ENCODE measurements around the gene ITGB8.

The ITGB8 gene

DNA sequence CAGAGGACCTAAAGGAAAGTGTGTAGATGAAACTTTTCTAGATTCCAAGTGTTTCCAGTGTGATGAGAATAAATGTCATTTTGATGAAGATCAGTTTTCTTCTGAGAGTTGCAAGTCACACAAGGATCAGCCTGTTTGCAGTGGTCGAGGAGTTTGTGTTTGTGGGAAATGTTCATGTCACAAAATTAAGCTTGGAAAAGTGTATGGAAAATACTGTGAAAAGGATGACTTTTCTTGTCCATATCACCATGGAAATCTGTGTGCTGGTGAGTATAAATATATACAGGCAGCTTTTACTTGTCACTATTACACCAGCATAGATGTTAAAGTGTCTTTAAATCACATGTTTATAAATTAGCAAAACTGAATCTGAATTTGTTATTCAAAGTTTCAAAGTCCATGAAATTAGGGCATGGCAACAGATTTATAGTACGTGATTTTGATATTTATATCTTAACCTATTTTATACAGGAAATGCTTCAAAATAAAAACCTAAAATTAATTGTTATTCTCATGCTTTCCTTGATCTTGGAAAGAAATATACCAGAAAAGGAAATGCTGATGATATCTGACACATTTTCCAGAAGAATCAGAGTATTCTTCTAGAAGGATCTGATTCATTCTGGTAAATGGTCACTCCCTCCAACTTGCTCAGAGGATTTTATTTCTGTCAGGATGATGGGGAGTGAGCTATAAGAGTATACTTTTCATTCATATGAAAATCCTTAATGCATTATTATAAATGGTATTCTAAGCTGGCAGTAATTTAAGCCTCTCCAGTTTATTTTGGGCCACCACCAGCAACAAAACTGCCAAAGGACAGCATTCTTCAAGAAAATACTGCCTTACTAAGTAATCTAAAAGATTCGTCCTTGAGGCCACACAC lies 71.4 kb downstream of the ITGB8 start:
- no peak overlapping the region for H3K4ac ChIP-seq (ENCODE audit: low read length)
- no peak overlapping the region for H2BK12ac ChIP-seq (ENCODE audit: low read length)
- no CpG with 5 or more reads among the region's 3 CpGs for WGBS, 2 donors (ENCODE audit: extremely low coverage in 2 of 2, insufficient read length in 2 of 2, insufficient replicate concordance in 1 of 2)
- H2BK120ac ChIP-seq (ENCODE audit: low read depth, low read length) = no peak overlapping the region
- H3K9me3 ChIP-seq (replicated peaks in 1 of 2; ENCODE audit: control insufficient read depth in 2 of 2, insufficient read depth in 1 of 2, low read depth in 1 of 2, low read length in 2 of 2) = no peaks in the 10 kb centered on the region
- no peak for DNase-seq (ENCODE audit: low spot score)
- no peaks in the 10 kb centered on the region for H3K27me3 ChIP-seq (ENCODE audit: control insufficient read depth in 3 of 3, insufficient read depth in 3 of 3, low read depth in 1 of 3, low read length in 3 of 3)
- no peak overlapping the region for H3K4me2 ChIP-seq (ENCODE audit: insufficient read depth, low read length, poor library complexity, severe bottlenecking)
- H3K23ac ChIP-seq (ENCODE audit: low read depth, low read length, poor library complexity) = no peak overlapping the region
- no peaks in the 10 kb centered on the region for H3K79me1 ChIP-seq (ENCODE audit: low read depth, low read length)
- H3K27ac ChIP-seq (replicated peaks; ENCODE audit: low read length) = no peak overlapping the region
- H4K8ac ChIP-seq (ENCODE audit: low read depth, low read length) = no peak overlapping the region
- H2AFZ ChIP-seq (ENCODE audit: low read length) = no peak overlapping the region
- no peak overlapping the region for H3K9ac ChIP-seq (ENCODE audit: low read depth, low read length, poor library complexity)
- no peak overlapping the region for H2BK15ac ChIP-seq (ENCODE audit: low read length)
- no peak overlapping the region for H2AK5ac ChIP-seq (ENCODE audit: low read depth, low read length)
- H4K91ac ChIP-seq (ENCODE audit: low read depth, low read length, poor library complexity) = no peak overlapping the region
- H3K36me3 ChIP-seq (replicated peaks in 1 of 2; ENCODE audit: control insufficient read depth in 2 of 2, insufficient read depth in 2 of 2, low read length in 2 of 2) = peaks cover 0 to 73% of the 10 kb centered on the region in 2 donors
- no peak overlapping the region for H3K4me3 ChIP-seq (ENCODE audit: low read length in 2 of 2)
- no peak overlapping the region for H3K14ac ChIP-seq (ENCODE audit: low read length)
- no peak overlapping the region for H2BK5ac ChIP-seq (ENCODE audit: low read length)
- H3K18ac ChIP-seq (ENCODE audit: low read length) = no peak overlapping the region
- H3K4me1 ChIP-seq (ENCODE audit: control insufficient read depth in 2 of 2, insufficient read depth in 1 of 2, low read depth in 1 of 2, low read length in 2 of 2) = peaks cover 5 to 24% of the 10 kb centered on the region in 2 donors

DNA sequence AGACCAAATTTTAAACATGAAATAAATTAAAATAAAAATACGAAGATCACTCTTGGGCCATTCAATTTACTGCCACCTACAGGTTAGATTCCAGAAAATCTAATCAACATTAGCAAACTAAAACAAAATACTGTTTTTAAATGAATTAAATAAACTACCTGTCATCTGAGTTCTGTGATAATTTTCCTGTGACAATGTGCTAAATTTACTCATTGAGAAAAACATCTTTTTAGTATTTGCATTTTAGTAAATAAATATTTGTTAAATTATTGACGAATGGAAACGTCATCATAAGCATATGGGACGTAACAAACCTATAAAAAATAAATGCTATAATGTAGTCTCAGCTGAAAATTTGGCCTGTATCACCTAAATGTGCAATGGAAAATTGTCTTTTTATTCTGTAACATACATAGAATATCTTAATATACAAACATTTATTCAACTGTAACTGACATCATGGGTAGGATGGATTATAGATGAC lies 72.1 kb downstream of the ITGB8 start:
- Histone ChIP-seq H3K4me2 (ENCODE audit: insufficient read depth, low read length, poor library complexity, severe bottlenecking) (no peak overlapping the region), H3K36me3 (replicated peaks in 1 of 2; ENCODE audit: control insufficient read depth in 2 of 2, insufficient read depth in 2 of 2, low read length in 2 of 2) (peaks cover 0 to 68% of the 10 kb centered on the region in 2 donors), H2AFZ (ENCODE audit: low read length) (no peak overlapping the region), H3K14ac (ENCODE audit: low read length) (no peak overlapping the region), H2BK5ac (ENCODE audit: low read length) (no peak overlapping the region), H3K4me3 (ENCODE audit: low read length in 2 of 2) (no peak overlapping the region), H3K4ac (ENCODE audit: low read length) (no peak overlapping the region), H2AK5ac (ENCODE audit: low read depth, low read length) (no peak overlapping the region), H4K91ac (ENCODE audit: low read depth, low read length, poor library complexity) (no peak overlapping the region), H3K9ac (ENCODE audit: low read depth, low read length, poor library complexity) (no peak overlapping the region), H2BK12ac (ENCODE audit: low read length) (no peak overlapping the region), H2BK15ac (ENCODE audit: low read length) (no peak overlapping the region), H3K79me1 (ENCODE audit: low read depth, low read length) (no peaks in the 10 kb centered on the region), H3K18ac (ENCODE audit: low read length) (no peak overlapping the region), H4K8ac (ENCODE audit: low read depth, low read length) (no peak overlapping the region), H3K9me3 (replicated peaks in 1 of 2; ENCODE audit: control insufficient read depth in 2 of 2, insufficient read depth in 1 of 2, low read depth in 1 of 2, low read length in 2 of 2) (no peaks in the 10 kb centered on the region), H2BK120ac (ENCODE audit: low read depth, low read length) (no peak overlapping the region), H3K4me1 (ENCODE audit: control insufficient read depth in 2 of 2, insufficient read depth in 1 of 2, low read depth in 1 of 2, low read length in 2 of 2) (peaks cover 9 to 31% of the 10 kb centered on the region in 2 donors), H3K27ac (replicated peaks; ENCODE audit: low read length) (no peak overlapping the region), H3K23ac (ENCODE audit: low read depth, low read length, poor library complexity) (no peak overlapping the region), H3K27me3 (ENCODE audit: control insufficient read depth in 3 of 3, insufficient read depth in 3 of 3, low read depth in 1 of 3, low read length in 3 of 3) (no peaks in the 10 kb centered on the region)
- DNase-seq (ENCODE audit: low spot score) = no peak
- no CpG with 5 or more reads among the region's 4 CpGs for WGBS, 2 donors (ENCODE audit: extremely low coverage in 2 of 2, insufficient read length in 2 of 2, insufficient replicate concordance in 1 of 2)

DNA sequence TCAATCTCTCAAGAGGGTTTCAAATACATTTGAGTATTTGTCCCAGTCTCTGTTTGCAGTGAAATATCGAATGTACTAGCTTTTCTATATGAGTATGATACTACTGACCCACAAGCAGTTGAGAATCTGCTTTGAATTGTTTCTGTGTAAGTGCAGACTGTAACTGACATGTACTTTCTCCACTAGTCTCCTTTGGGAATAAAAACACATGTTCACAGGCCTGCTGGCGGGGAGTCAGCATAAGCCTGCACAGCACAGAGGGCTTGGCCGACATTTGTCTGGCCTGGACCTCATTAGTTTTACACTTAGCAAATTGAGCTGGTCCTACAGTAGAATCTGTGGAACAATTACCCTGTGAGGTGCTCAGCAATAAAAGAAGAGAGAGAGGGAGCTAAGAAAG lies 72.6 kb downstream of the ITGB8 start:
- H4K91ac ChIP-seq (ENCODE audit: low read depth, low read length, poor library complexity) = no peak overlapping the region
- no peak overlapping the region for H2AFZ ChIP-seq (ENCODE audit: low read length)
- peaks cover 0 to 65% of the 10 kb centered on the region in 2 donors for H3K36me3 ChIP-seq (replicated peaks in 1 of 2; ENCODE audit: control insufficient read depth in 2 of 2, insufficient read depth in 2 of 2, low read length in 2 of 2)
- H3K9ac ChIP-seq (ENCODE audit: low read depth, low read length, poor library complexity) = no peak overlapping the region
- no peaks in the 10 kb centered on the region for H3K79me1 ChIP-seq (ENCODE audit: low read depth, low read length)
- H3K27me3 ChIP-seq (ENCODE audit: control insufficient read depth in 3 of 3, insufficient read depth in 3 of 3, low read depth in 1 of 3, low read length in 3 of 3) = no peaks in the 10 kb centered on the region
- no peak overlapping the region for H2BK120ac ChIP-seq (ENCODE audit: low read depth, low read length)
- no peak overlapping the region for H3K4me2 ChIP-seq (ENCODE audit: insufficient read depth, low read length, poor library complexity, severe bottlenecking)
- no peak overlapping the region for H3K23ac ChIP-seq (ENCODE audit: low read depth, low read length, poor library complexity)
- WGBS, 2 donors (ENCODE audit: extremely low coverage in 2 of 2, insufficient read length in 2 of 2, insufficient replicate concordance in 1 of 2) = no CpG with 5 or more reads among the region's 3 CpGs
- H2BK5ac ChIP-seq (ENCODE audit: low read length) = no peak overlapping the region
- H3K14ac ChIP-seq (ENCODE audit: low read length) = no peak overlapping the region
- no peak overlapping the region for H3K27ac ChIP-seq (replicated peaks; ENCODE audit: low read length)
- DNase-seq (ENCODE audit: low spot score) = no peak
- no peak overlapping the region for H4K8ac ChIP-seq (ENCODE audit: low read depth, low read length)
- no peak overlapping the region for H2AK5ac ChIP-seq (ENCODE audit: low read depth, low read length)
- no peak overlapping the region for H3K4me3 ChIP-seq (ENCODE audit: low read length in 2 of 2)
- H3K4me1 ChIP-seq (ENCODE audit: control insufficient read depth in 2 of 2, insufficient read depth in 1 of 2, low read depth in 1 of 2, low read length in 2 of 2) = peaks cover 12 to 35% of the 10 kb centered on the region in 2 donors
- H2BK15ac ChIP-seq (ENCODE audit: low read length) = no peak overlapping the region
- H2BK12ac ChIP-seq (ENCODE audit: low read length) = no peak overlapping the region
- H3K4ac ChIP-seq (ENCODE audit: low read length) = no peak overlapping the region
- H3K18ac ChIP-seq (ENCODE audit: low read length) = no peak overlapping the region
- no peaks in the 10 kb centered on the region for H3K9me3 ChIP-seq (replicated peaks in 1 of 2; ENCODE audit: control insufficient read depth in 2 of 2, insufficient read depth in 1 of 2, low read depth in 1 of 2, low read length in 2 of 2)

DNA sequence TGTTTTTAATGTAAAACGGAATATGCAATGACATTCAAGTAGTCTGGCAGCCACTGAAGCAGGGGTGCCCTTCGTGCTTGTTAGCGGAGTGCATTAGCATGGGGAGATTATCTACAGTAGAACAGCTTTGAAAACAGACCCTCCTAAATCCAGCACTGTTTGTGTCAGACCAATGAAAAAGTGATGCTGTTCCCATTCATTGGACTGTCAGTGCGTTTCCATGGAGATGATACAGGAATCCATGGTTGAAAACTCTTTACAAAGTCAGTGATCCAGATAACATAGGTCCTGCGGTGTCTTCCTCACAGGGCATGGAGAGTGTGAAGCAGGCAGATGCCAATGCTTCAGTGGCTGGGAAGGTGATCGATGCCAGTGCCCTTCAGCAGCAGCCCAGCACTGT lies 73.6 kb downstream of the ITGB8 start:
- H3K36me3 ChIP-seq (replicated peaks in 1 of 2; ENCODE audit: control insufficient read depth in 2 of 2, insufficient read depth in 2 of 2, low read length in 2 of 2) = peaks cover 0 to 65% of the 10 kb centered on the region in 2 donors
- H2BK5ac ChIP-seq (ENCODE audit: low read length) = no peak overlapping the region
- no peaks in the 10 kb centered on the region for H3K79me1 ChIP-seq (ENCODE audit: low read depth, low read length)
- H3K9ac ChIP-seq (ENCODE audit: low read depth, low read length, poor library complexity) = no peak overlapping the region
- H3K4ac ChIP-seq (ENCODE audit: low read length) = no peak overlapping the region
- H2BK15ac ChIP-seq (ENCODE audit: low read length) = no peak overlapping the region
- no peaks in the 10 kb centered on the region for H3K9me3 ChIP-seq (replicated peaks in 1 of 2; ENCODE audit: control insufficient read depth in 2 of 2, insufficient read depth in 1 of 2, low read depth in 1 of 2, low read length in 2 of 2)
- no peak overlapping the region for H4K91ac ChIP-seq (ENCODE audit: low read depth, low read length, poor library complexity)
- H3K27me3 ChIP-seq (ENCODE audit: control insufficient read depth in 3 of 3, insufficient read depth in 3 of 3, low read depth in 1 of 3, low read length in 3 of 3) = no peaks in the 10 kb centered on the region
- H3K18ac ChIP-seq (ENCODE audit: low read length) = no peak overlapping the region
- H2BK120ac ChIP-seq (ENCODE audit: low read depth, low read length) = no peak overlapping the region
- no peak overlapping the region for H3K4me2 ChIP-seq (ENCODE audit: insufficient read depth, low read length, poor library complexity, severe bottlenecking)
- WGBS, 2 donors (ENCODE audit: extremely low coverage in 2 of 2, insufficient read length in 2 of 2, insufficient replicate concordance in 1 of 2) = no CpG with 5 or more reads among the region's 6 CpGs
- no peak overlapping the region for H3K27ac ChIP-seq (replicated peaks; ENCODE audit: low read length)
- no peak overlapping the region for H3K14ac ChIP-seq (ENCODE audit: low read length)
- H2AK5ac ChIP-seq (ENCODE audit: low read depth, low read length) = no peak overlapping the region
- no peak overlapping the region for H3K4me3 ChIP-seq (ENCODE audit: low read length in 2 of 2)
- no peak overlapping the region for H3K23ac ChIP-seq (ENCODE audit: low read depth, low read length, poor library complexity)
- peak; percentile 44 for DNase-seq (ENCODE audit: low spot score)
- peaks cover 15 to 37% of the 10 kb centered on the region in 2 donors for H3K4me1 ChIP-seq (ENCODE audit: control insufficient read depth in 2 of 2, insufficient read depth in 1 of 2, low read depth in 1 of 2, low read length in 2 of 2)
- no peak overlapping the region for H2AFZ ChIP-seq (ENCODE audit: low read length)
- H4K8ac ChIP-seq (ENCODE audit: low read depth, low read length) = no peak overlapping the region
- no peak overlapping the region for H2BK12ac ChIP-seq (ENCODE audit: low read length)

All from neuronal stem cell (in vitro differentiated cells).